ENCODE data around the gene PRELID1.

Gene PRELID1

DNA sequence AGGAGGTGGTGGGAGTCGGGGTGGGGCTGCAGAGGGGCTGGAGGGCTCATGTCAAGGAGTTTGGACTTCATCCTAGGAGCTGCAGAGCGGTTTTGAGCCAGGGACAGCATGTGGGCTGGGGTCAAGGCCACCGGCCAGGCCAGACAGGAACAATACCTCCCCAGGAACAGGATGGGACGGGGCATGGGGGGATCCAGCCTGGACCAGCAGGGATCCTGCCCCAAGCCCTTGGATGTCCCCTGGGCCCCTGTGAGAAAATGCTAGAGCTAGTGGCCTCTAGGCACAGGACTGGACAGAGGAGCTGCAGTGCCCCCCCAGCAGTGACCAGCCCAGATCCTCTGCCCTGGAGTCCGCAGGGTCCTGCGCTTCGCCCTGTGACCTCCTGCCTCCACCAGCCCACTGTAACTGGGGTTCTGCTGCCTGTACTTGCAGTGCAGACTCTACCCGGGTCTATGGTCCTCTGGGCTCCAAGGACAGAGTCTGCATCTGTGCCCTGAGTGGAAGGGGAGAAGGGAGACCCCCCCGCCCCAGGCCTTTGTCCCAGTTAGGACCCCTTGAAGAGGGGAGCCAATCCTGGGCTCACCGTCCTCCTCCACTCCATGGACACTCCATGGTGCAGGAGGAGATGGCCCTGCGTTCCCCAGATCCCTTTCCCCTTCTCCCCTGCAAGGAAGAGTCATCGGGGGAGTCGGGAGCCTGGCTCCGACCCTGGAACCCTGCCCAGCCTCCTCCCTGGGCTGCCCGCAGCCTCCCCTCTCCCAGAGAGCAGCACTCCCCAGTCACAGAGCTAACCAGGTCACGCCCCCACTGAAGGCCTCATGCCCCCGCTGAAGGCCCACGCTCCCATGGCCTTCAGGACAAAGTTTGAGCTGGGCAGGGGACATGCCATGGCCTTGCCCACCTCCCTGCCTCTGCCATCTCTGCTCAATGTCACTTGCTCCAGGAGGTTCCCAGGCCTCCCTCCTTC is 11.1 kb downstream of the PRELID1 start:
- no peak for DNase-seq (ENCODE audit: low spot score)

- no peak for DNase-seq (ENCODE audit: low spot score)
Measured at GRCh38 chr5:177315411-177315810, 11.8 kb downstream of the PRELID1 start.

- no peak for DNase-seq (ENCODE audit: low spot score)
Measured at GRCh38 chr5:177316005-177316404, 12.4 kb downstream of the PRELID1 start.

- peak; percentile 86 for DNase-seq (ENCODE audit: low spot score)
Measured at GRCh38 chr5:177317959-177318377, 14.4 kb downstream of the PRELID1 start.

GRCh38 chr5:177319913-177320588 is 16.5 kb downstream of the PRELID1 start:
- no peak for DNase-seq (ENCODE audit: low spot score)

DNA sequence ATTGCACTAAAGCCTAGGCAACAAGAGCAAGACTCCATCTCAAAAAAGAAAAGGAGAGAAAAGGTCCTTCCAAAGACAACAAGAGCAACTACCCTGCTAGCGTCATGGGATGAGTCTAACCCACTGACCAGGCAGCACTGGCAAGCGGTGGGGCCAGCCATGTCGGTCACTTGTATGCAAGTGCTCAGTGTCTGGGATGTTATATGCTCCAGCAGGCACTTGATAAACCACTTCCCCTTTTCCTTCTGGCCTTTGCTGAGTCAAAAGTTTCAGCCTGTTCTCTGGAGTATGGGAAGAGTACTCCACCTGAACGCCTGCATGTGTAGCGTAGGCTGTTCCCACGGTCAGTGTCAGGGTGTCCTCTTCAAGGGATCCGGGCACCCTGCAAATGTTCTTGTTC is 17.3 kb downstream of the PRELID1 start:
- DNase-seq (ENCODE audit: low spot score): no peak

GRCh38 chr5:177325868-177326381 is 22.3 kb downstream of the PRELID1 start:
- no peak for DNase-seq (ENCODE audit: low spot score)

- DNase-seq (ENCODE audit: low spot score): no peak
Measured at GRCh38 chr5:177327539-177328522, 24.2 kb downstream of the PRELID1 start.

GRCh38 chr5:177328545-177329231 is 25.1 kb downstream of the PRELID1 start:
- DNase-seq (ENCODE audit: low spot score): no peak

DNA sequence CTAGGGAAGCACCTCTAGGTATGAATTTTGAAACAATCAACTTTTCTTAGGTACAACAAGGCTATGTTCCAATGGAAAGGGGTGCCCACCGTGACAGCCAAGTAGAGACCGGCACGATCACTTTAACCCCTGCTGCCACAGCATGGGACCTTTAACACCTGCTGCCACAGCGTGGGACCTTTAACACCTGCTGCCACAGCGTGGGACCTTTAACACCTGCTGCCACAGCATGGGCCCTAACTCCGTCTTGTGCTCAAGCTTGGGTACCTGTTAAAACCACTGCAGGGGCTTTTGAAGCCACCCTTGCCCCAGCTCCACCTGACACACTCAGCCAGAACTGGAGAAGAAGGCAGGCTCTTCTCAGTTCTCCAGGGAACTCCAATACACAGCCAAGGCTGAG is 26.3 kb downstream of the PRELID1 start:
- DNase-seq (ENCODE audit: low spot score): no peak

DNA sequence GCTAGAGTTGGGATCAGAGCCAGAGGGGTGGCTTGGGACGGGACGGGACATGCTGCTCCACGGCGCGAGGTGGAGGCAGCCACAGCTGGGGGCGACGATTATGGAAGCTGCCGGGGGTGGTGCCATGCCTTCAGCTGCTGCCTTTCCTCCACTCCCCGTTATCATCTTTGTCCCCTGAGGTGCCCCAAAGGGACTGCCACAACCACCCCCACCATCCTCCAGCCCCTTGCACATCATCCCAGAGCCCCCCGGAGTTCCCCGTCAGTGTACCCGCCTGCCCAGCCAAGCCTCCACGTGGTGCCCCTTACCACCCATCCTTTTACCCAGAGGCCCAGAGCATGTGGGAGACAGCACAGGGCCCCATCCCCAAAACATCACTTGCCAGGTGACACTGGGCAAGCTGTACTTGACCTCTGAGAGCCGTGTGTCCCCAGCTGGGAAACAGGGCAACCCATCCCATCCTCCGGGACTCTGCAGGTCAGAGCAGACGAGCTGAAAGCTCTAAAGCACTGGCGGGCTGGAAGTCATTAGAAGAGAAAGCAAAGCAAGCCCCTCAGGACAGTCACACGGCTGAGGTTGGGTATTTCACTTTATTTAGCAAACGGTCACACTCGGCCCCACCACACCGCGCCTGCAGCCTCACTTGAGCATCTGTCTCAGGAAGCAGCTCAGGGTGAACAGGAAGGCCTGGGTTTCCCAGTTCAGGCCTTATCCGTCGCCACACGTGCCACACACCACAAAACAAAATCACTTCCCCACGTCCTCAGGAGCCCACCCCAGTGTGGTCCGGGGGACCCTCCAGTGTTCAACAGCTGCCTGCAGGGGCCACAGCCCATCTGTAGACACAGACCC is 27.6 kb downstream of the PRELID1 start:
- DNase-seq (ENCODE audit: low spot score): no peak

DNA sequence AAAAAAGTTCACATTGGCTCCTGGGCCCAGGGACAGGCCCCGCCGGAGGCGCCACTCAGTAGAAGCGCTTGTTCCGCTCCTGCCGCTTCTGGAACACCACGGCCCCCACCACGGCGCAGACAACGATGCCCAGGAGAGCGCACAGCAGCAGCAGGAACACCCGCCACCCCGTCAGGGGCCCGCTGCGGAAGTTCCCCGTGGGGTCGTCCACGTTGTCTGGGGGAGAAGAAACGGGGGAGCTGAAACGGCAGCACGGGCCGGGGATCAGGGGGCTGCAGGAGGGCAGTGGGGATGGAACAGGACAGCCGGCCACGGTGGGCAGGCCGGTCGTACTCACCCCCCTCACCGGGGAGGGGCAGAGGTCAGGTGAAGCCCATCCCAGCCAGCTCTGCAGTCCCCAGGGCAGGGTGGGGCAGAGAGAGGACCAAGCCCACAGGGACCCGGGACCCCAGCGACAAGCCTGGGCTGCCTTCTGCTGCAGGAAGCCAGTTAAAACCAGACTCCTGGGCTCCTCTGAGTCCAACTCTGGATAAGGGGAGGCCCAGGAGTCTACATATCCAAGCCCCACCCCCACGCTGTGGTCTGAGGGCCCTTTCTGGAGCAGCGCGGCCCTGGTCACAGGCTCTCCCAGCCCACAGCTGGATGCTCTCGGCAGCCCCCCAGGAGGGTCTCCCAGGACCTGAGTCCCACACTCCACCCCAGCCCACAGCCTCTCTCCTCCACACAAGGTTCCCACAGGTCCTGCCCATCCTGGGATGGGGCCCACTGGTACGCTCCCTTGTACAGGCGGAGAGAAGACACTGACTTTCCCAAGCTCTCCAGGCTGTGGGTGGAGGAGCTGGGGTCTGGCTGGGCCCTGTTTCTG is 28.7 kb downstream of the PRELID1 start:
- DNase-seq (ENCODE audit: low spot score): no peak

- no peak for DNase-seq (ENCODE audit: low spot score)
Measured at GRCh38 chr5:177332896-177333260, 29.3 kb downstream of the PRELID1 start.

GRCh38 chr5:177333420-177334154 is 30.0 kb downstream of the PRELID1 start:
- no peak for DNase-seq (ENCODE audit: low spot score)

- no peak for DNase-seq (ENCODE audit: low spot score)
Measured at GRCh38 chr5:177334155-177334551, 30.6 kb downstream of the PRELID1 start.

DNA sequence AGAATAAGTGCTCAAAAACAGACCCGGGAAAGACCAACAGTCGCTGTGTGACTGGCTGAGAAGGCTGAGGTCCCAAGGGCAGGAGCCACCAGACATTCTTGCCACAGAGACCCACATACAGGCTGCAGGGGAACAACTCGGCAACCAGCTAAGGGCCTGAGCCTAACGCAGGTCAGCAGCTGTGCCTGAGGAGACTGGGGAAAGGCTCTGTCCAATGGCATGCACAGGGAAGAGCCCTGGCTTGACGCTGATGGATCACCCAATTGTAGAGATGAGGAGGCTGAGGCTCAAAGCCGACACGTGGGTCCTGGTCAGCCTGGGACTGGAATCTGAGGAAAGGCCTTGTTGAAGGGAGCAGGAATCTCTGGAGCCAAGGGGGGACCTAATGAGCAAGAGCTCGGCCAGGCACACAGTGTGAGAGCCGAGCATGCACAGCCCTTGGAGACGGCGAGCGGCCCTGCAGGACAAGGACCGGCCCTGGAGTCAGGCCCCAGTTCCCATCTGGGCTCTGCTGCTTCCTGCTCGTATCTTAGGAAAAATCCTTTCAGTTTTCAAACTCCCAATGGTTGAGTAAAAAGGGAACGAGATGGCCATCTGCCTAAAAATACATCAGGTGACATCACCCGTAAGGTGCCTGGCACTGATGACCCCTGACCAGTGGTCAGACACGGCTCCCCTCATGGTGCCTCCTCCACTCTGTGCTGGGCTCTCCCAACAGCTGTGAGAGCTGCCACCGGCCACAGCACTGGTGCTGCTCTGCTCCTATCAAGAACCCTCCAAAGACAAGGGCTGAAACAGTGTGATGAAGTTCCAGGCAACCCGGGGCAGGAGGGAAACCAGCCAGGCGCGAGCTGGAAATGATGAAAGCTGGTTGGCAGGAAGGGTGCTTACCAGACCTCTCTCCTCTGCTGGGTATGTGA is 31.4 kb downstream of the PRELID1 start:
- DNase-seq (ENCODE audit: low spot score): no peak

- DNase-seq (ENCODE audit: low spot score): no peak
Measured at GRCh38 chr5:177335701-177336065, 32.1 kb downstream of the PRELID1 start.

DNA sequence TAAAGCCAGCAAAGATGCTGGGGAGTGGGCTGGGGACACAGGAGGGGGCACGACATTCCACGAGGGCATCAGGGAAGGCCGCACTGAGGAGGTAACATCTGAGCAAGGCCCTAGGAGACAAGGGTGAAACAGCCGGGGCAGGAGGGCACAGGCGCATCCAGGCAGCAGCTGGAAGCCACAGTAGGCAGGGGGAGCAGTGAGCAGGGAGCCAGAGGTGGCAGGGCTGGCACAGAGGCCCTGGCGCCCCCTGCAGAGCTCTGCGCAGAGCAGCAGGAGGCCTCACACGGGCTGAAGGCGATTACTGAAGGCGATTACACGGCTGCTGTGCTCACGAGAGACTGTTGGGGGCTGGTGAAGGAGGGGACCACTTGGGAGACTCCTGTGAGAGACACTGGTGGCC is 32.5 kb downstream of the PRELID1 start:
- no peak for DNase-seq (ENCODE audit: low spot score)

Data from cerebellar cortex (tissue), 1 donor.